K562 (cell line): ENCODE measurements around the gene CD47. TPM values are rescaled to one million over a fixed set of nuclear protein-coding genes. Genes with fewer than 3 reads are reported as not detected.

Experiments used
- ATAC-seq: fragments of 200-7000 bp; cut with Tn5 transposase; 3 replicates; pipeline ENCODE4 v1.9.1; 2020; ENCODE audit warnings: moderate library complexity
- BruUV-seq: library from RNA; stranded (reverse); fragments of 400-500 nt; replicated peaks from 2 replicates; lab custom pipeline; 2021; lab: Mats Ljungman, UMichigan
- CTCF ChIA-PET: fragments of 300-600 bp; formaldehyde crosslinking; extraction: SDS; loops from one replicate; lab custom pipeline; 2021; ENCODE audit warnings: low intra/inter-chr PET ratio; lab: Yijun Ruan, JAX
- POLR2A ChIA-PET: fragments of 300-600, 350-650 bp; sonication (Branson Sonifier 250); formaldehyde crosslinking; extraction: SDS; loops from one replicate; lab custom pipeline; 2021; ENCODE audit warnings: antibody characterized with exemption, inconsistent platforms; lab: Yijun Ruan, JAX
- DNase-seq, 4 experiments: peaks; one replicate each; pipeline versions ENCODE4 v3.0.0 to v3.0.0-alpha.2; 2011 to 2018; ENCODE audit warnings: low spot score in 3 of 4, mixed read lengths in 3 of 4; ENCODE audit errors: extremely low read depth in 1 of 4
- FAIRE-seq: peaks from 2 replicates; lab custom pipeline; 2011; peaks lifted over from hg19 to GRCh38; lab: Jason Lieb, UNC
- H2AFZ ChIP-seq: 2 replicates; pipeline ENCODE4 v1.6.0; 2011; ENCODE audit warnings: low read depth, low read length, control low read depth, inconsistent platforms
- H3K27ac ChIP-seq: fragments of 200-600 bp; 3 replicates; pipeline ENCODE4 v1.8.0; 2011; ENCODE audit warnings: low read depth, mild to moderate bottlenecking, control low read depth, inconsistent platforms, low read length, moderate library complexity, mixed read lengths; ENCODE audit errors: extremely low read depth
- H3K27me3 ChIP-seq, 2 experiments: fragments of 300-600 bp in 1 of 2; 2 replicates in 1 of 2; 3 replicates in 1 of 2; pipeline versions ENCODE4 v1.6.0 to v1.8.0; 2011; ENCODE audit warnings: inconsistent platforms in 2 of 2, low read length in 2 of 2, mild to moderate bottlenecking in 1 of 2, mixed read lengths in 1 of 2, moderate library complexity in 1 of 2; ENCODE audit not compliant: control insufficient read depth in 2 of 2, insufficient read depth in 2 of 2
- H3K36me3 ChIP-seq: fragments of 300-600 bp; 3 replicates; pipeline ENCODE4 v1.8.0; 2011; ENCODE audit warnings: mild to moderate bottlenecking, low read length, inconsistent platforms; ENCODE audit not compliant: control insufficient read depth, insufficient read depth
- H3K4me1 ChIP-seq, 2 experiments: fragments of 200-600 bp in 1 of 2; replicated peaks in 1 of 2; 2 replicates in 1 of 2; 3 replicates in 1 of 2; pipeline versions ENCODE4 v1.5.1 to v1.8.0; 2011; ENCODE audit warnings: inconsistent platforms in 2 of 2, low read length in 2 of 2, mild to moderate bottlenecking in 1 of 2, mixed read lengths in 1 of 2, moderate library complexity in 1 of 2; ENCODE audit not compliant: control insufficient read depth in 2 of 2, insufficient read depth in 2 of 2
- H3K4me2 ChIP-seq: 2 replicates; pipeline ENCODE4 v1.6.1; 2011; ENCODE audit warnings: low read length, control low read depth, inconsistent platforms, mixed read lengths; ENCODE audit not compliant: insufficient read depth
- H3K4me3 ChIP-seq: fragments of 200-600 bp; sonication (generic), shearing (Covaris generic); 2 replicates; pipeline ENCODE4 v1.5.1; 2016; ENCODE audit warnings: control low read depth, inconsistent platforms
- H3K79me2 ChIP-seq: fragments of 200-600 bp; 3 replicates; pipeline ENCODE4 v1.8.0; 2011; ENCODE audit warnings: low read length, inconsistent platforms; ENCODE audit not compliant: control insufficient read depth, insufficient read depth
- H3K9ac ChIP-seq, 2 experiments: 2 replicates each; pipeline versions ENCODE4 v1.6.0 to v1.6.1; 2011; ENCODE audit warnings: low read depth in 2 of 2, low read length in 2 of 2, control low read depth in 1 of 2, inconsistent platforms in 1 of 2, mild to moderate bottlenecking in 1 of 2, mixed read lengths in 1 of 2; ENCODE audit not compliant: insufficient read depth in 1 of 2
- H3K9me1 ChIP-seq: one replicate; pipeline ENCODE4 v1.6.0; 2011; ENCODE audit warnings: inconsistent platforms, mild to moderate bottlenecking, low read length, moderate library complexity; ENCODE audit not compliant: control insufficient read depth, insufficient read depth
- H3K9me3 ChIP-seq: replicated peaks from 2 replicates; pipeline ENCODE4 v1.5.1; 2011; ENCODE audit warnings: low read depth, low read length, inconsistent platforms; ENCODE audit not compliant: control insufficient read depth, insufficient read depth
- H4K20me1 ChIP-seq: replicated peaks from 2 replicates; pipeline ENCODE4 v1.6.1; 2011; ENCODE audit warnings: low read length, inconsistent platforms, mixed read lengths; ENCODE audit not compliant: control insufficient read depth, insufficient read depth
- BRF2 ChIP-seq: IDR thresholded peaks from 3 replicates; pipeline ENCODE4 v1.6.1; 2011; ENCODE audit warnings: borderline replicate concordance, mild to moderate bottlenecking; ENCODE audit not compliant: insufficient read length, insufficient read depth
- DACH1 ChIP-seq: fragments of 450-650 bp; IDR thresholded peaks from 2 replicates; pipeline ENCODE4 v1.6.1; 2018; ENCODE audit not compliant: partially characterized antibody
- MTA1 ChIP-seq: fragments of 450-650 bp; IDR thresholded peaks from 2 replicates; pipeline ENCODE4 v1.6.1; 2017; ENCODE audit warnings: borderline replicate concordance
- TSHZ1 ChIP-seq: fragments of 250-450 bp; sonication (Bioruptor Pico); IDR thresholded peaks from 2 replicates; pipeline ENCODE4 v1.4.0; 2020; ENCODE audit warnings: mild to moderate bottlenecking, moderate library complexity
- ZNF449 ChIP-seq: fragments of 250-450 bp; sonication (Bioruptor Pico); IDR thresholded peaks from 2 replicates; pipeline ENCODE4 v1.8.0; 2022; ENCODE audit warnings: moderate library complexity, mild to moderate bottlenecking, inconsistent platforms
- ZNF57 ChIP-seq: fragments of 450-650 bp; formaldehyde crosslinking; IDR thresholded peaks from 2 replicates; pipeline ENCODE4 v1.4.0; 2020; ENCODE audit warnings: mild to moderate bottlenecking, moderate library complexity
- WGBS: fragments of 100-300 bp; shearing (Covaris generic); methylation state at CpG from one replicate; pipeline ENCODE4 v1.1.6; 2016; ENCODE audit warnings: low coverage, mixed read lengths; ENCODE audit not compliant: insufficient coverage; ENCODE audit errors: missing lambda C conversion rate; 5-methylcytosine and 5-hydroxymethylcytosine counted together
- in situ Hi-C: fragments of 300-500 bp; cut with MboI; formaldehyde crosslinking; loops from 4 replicates; pipeline ENCODE4 v1.15.0; 2018; ENCODE audit warnings: inconsistent platforms, mixed read lengths
- intact Hi-C: fragments of 100-400 bp; cut with micrococcal nuclease; formaldehyde crosslinking; loops from 2 replicates; pipeline ENCODE4 v1.14.2; 2022
- polyA plus RNA-seq, 8 experiments: library from polyadenylated mRNA; depleted of rRNA in 4 of 8; stranded (reverse) in 5 of 8; unstranded in 3 of 8; fragments of >200 nt; fragmentation: Nextera tagmentation in 2 of 8; fragmentation: Illumina TruSeq in 1 of 8; extraction: Ambion mirVana in 2 of 8; extraction: Trizol in 1 of 8; gene quantifications; 2 replicates each; pipeline versions ENCODE4 v1.2.1 to v1.2.3, GENCODE V29; 2011 to 2014; ENCODE audit warnings: inconsistent platforms in 1 of 8, missing spikeins in 1 of 8
- total RNA-seq, 7 experiments: library from RNA; depleted of rRNA in 6 of 7; stranded (reverse); fragments of >200 nt in 6 of 7; fragmentation: Illumina TruSeq in 2 of 7; extraction: Trizol in 2 of 7; gene quantifications; 2 replicates each; pipeline versions ENCODE4 v1.2.1 to v1.2.3, GENCODE V29; 2011 to 2021; ENCODE audit warnings: low replicate concordance in 1 of 7

CD47 gene
- total and polyA plus RNA-seq, 9 of the 15 experiments (the other 6 are each of a cell fraction or from before 2014, with no cell fraction given), result 10.2 to 62.6 (median 36.3) TPM

- H3K27ac ChIP-seq, result no peak overlapping the region
- DNase-seq (no peak), ATAC-seq (no peak), FAIRE-seq (no peak)
- no peaks in the 10 kb centered on the region for H4K20me1 ChIP-seq
- no peaks in the 10 kb centered on the region for H3K36me3 ChIP-seq
- TF ChIP-seq ZNF449 (no peak), ZNF57 (CRISPR knock-in tag) (no peak), TSHZ1 (CRISPR knock-in tag) (no peak), MTA1 (no peak), DACH1 (no peak), BRF2 (no peak)
- intact Hi-C loops, result no loop called here
- 0% methylated on average over 2 of the region's 2 CpGs for WGBS
- ChIA-PET POLR2A (interaction anchor here (0.6 kb wide), 2 partner anchors 230 to 339 kb away, joined by 3 to 4 read pairs; no protein-coding TSS in a partner anchor), CTCF (no interaction called here)
- H3K9me1 ChIP-seq, result no peaks in the 10 kb centered on the region
- no peaks in the 10 kb centered on the region for H3K4me1 ChIP-seq
- H2AFZ ChIP-seq, result no peak overlapping the region
- no peak overlapping the region for H3K9ac ChIP-seq
- in situ Hi-C loops, result no loop called here
- H3K4me2 ChIP-seq, result no peak overlapping the region
- H3K4me3 ChIP-seq, result no peak overlapping the region
- H3K27me3 ChIP-seq, result peaks cover 4 to 11% of the 10 kb centered on the region in 2 experiments; a peak in 2 of 5 replicates
- no peaks in the 10 kb centered on the region for H3K79me2 ChIP-seq
- BruUV-seq, result no TSS peak
- H3K9me3 ChIP-seq, result no peaks in the 10 kb centered on the region
These were observed 96.7 kb downstream of the CD47 start for GRCh38 chr3:107994181-107994580.
